HL-60 (cell line): ENCODE measurements around the gene KRTAP19-6.
"Not testable (repeated sequence)": the region's sequence is repeated elsewhere in the genome, so short reads cannot be mapped to it uniquely, and the experiment has no call there.

Experiments
- CTCF ChIP-seq: IDR thresholded peaks from one replicate; pipeline ENCODE4 v1.5.1; 2011; ENCODE audit warnings: low read length, control low read depth, inconsistent platforms; ENCODE audit not compliant: insufficient read depth
- GABPA ChIP-seq: IDR thresholded peaks from 2 replicates; pipeline ENCODE4 v1.6.1; 2012; ENCODE audit warnings: low read depth
- POLR2AphosphoS5 ChIP-seq: IDR thresholded peaks from 2 replicates; pipeline ENCODE4 v1.6.1; 2012; ENCODE audit warnings: low read depth
- REST ChIP-seq: IDR thresholded peaks from 2 replicates; pipeline ENCODE4 v1.6.1; 2012; ENCODE audit warnings: low read depth; ENCODE audit not compliant: insufficient replicate concordance

GRCh38 chr21:30505621-30506205 lies 36.0 kb downstream of the KRTAP19-6 start:
- TF ChIP-seq CTCF, POLR2AphosphoS5, GABPA, REST: not testable (repeated sequence)
